ENCODE measurements around the gene PCSK6.

- TF ChIP-seq CTCF (IDR thresholded peaks at IDR 0.05; ENCODE audit: low read depth, low read length, poor library complexity, severe bottlenecking) (no peak), EZH2phosphoT487 (IDR thresholded peaks at IDR 0.05; ENCODE audit: borderline replicate concordance, low read length) (no peak)
Observed at GRCh38 chr15:101476756-101477155, 12.8 kb downstream of the PCSK6 start.
